HEK293T (cell line): ENCODE results near the gene PDXDC1.
"Not testable (repeated sequence)": the region's sequence is repeated elsewhere in the genome, so short reads cannot be mapped to it uniquely, and the experiment has no call there.

ENCODE experiments used
- HDGF ChIP-seq: fragments of 450-650 bp; IDR thresholded peaks from 2 replicates; pipeline ENCODE4 v1.6.1; 2017; ENCODE audit warnings: antibody characterized with exemption, borderline replicate concordance
- SP1 ChIP-seq: fragments of 450-650 bp; IDR thresholded peaks from 2 replicates; pipeline ENCODE4 v1.6.1; 2017

GRCh38 chr16:15066690-15067089 lies 91.9 kb downstream of the PDXDC1 start:
- TF ChIP-seq HDGF, SP1: not testable (repeated sequence)
